ENCODE measurements around the gene HOXD8.

Gene HOXD8

GRCh38 chr2:176092270-176093144, 37.0 kb upstream of the HOXD8 start, which contains the start of gene HOXD13:
TSS of gene HOXD13 (plus strand) at chr2:176092721. CDS start at chr2:176092891, 170 bp downstream.
- WGBS, 2 experiments (ENCODE audit: insufficient coverage in 2 of 2): 1% methylated on average over 38 to 64 of the region's 95 CpGs
- peaks cover 5% of the 10 kb centered on the region for H3K4me1 ChIP-seq (ENCODE audit: control insufficient read depth, insufficient read depth, low read length, poor library complexity, severe bottlenecking)
- no peak within 1 kb of the TSS for H3K27ac ChIP-seq (ENCODE audit: low read depth, low read length, severe bottlenecking)
- no peaks in the 10 kb centered on the region for H3K36me3 ChIP-seq (ENCODE audit: control insufficient read depth, insufficient read depth, low read length)
- peak within 1 kb of the TSS; percentile 31 for H3K4me3 ChIP-seq (ENCODE audit: extremely low read depth, insufficient read depth, low read length, poor library complexity, severe bottlenecking)
- no peaks in the 10 kb centered on the region for H3K9me3 ChIP-seq (ENCODE audit: control insufficient read depth, low read length)

GRCh38 chr2:176093145-176093897, 36.2 kb upstream of the HOXD8 start:
- Histone ChIP-seq H3K36me3 (ENCODE audit: control insufficient read depth, insufficient read depth, low read length) (no peaks in the 10 kb centered on the region), H3K27ac (ENCODE audit: low read depth, low read length, severe bottlenecking) (no peak overlapping the region)
- 1 to 3% methylated on average over 45 to 52 of the region's 53 CpGs for WGBS, 2 experiments (ENCODE audit: insufficient coverage in 2 of 2)

GRCh38 chr2:176093898-176094249, 35.6 kb upstream of the HOXD8 start:
- no peaks in the 10 kb centered on the region for H3K9me3 ChIP-seq (ENCODE audit: control insufficient read depth, low read length)
- no peaks in the 10 kb centered on the region for H3K4me1 ChIP-seq (ENCODE audit: control insufficient read depth, insufficient read depth, low read length, poor library complexity, severe bottlenecking)
- no peaks in the 10 kb centered on the region for H3K36me3 ChIP-seq (ENCODE audit: control insufficient read depth, insufficient read depth, low read length)
- H3K4me3 ChIP-seq (ENCODE audit: extremely low read depth, insufficient read depth, low read length, poor library complexity, severe bottlenecking): no peak overlapping the region
- no peak overlapping the region for H3K27ac ChIP-seq (ENCODE audit: low read depth, low read length, severe bottlenecking)
- 5 to 17% methylated on average over 1 to 2 of the region's 8 CpGs for WGBS, 2 experiments (ENCODE audit: insufficient coverage in 2 of 2)

More at GRCh38 chr2:176093145-176093897, 36.2 kb upstream of the HOXD8 start:
- Histone ChIP-seq H3K4me3 (ENCODE audit: extremely low read depth, insufficient read depth, low read length, poor library complexity, severe bottlenecking) (peak overlapping the region; percentile 31), H3K4me1 (ENCODE audit: control insufficient read depth, insufficient read depth, low read length, poor library complexity, severe bottlenecking) (no peaks in the 10 kb centered on the region), H3K9me3 (ENCODE audit: control insufficient read depth, low read length) (no peaks in the 10 kb centered on the region)

GRCh38 chr2:176094349-176094748, 35.2 kb upstream of the HOXD8 start:
- H3K4me3 ChIP-seq (ENCODE audit: extremely low read depth, insufficient read depth, low read length, poor library complexity, severe bottlenecking): no peak overlapping the region
- no peak overlapping the region for H3K27ac ChIP-seq (ENCODE audit: low read depth, low read length, severe bottlenecking)
- 3 to 4% methylated on average over 6 to 7 of the region's 12 CpGs for WGBS, 2 experiments (ENCODE audit: insufficient coverage in 2 of 2)
- no peaks in the 10 kb centered on the region for H3K4me1 ChIP-seq (ENCODE audit: control insufficient read depth, insufficient read depth, low read length, poor library complexity, severe bottlenecking)
- no peaks in the 10 kb centered on the region for H3K36me3 ChIP-seq (ENCODE audit: control insufficient read depth, insufficient read depth, low read length)
- no peaks in the 10 kb centered on the region for H3K9me3 ChIP-seq (ENCODE audit: control insufficient read depth, low read length)

GRCh38 chr2:176095421-176095820, 34.1 kb upstream of the HOXD8 start:
- WGBS, 2 experiments (ENCODE audit: insufficient coverage in 2 of 2): 14 to 17% methylated on average over 2 to 5 of the region's 5 CpGs
- Histone ChIP-seq H3K27ac (ENCODE audit: low read depth, low read length, severe bottlenecking) (no peak overlapping the region), H3K4me1 (ENCODE audit: control insufficient read depth, insufficient read depth, low read length, poor library complexity, severe bottlenecking) (no peaks in the 10 kb centered on the region), H3K4me3 (ENCODE audit: extremely low read depth, insufficient read depth, low read length, poor library complexity, severe bottlenecking) (no peak overlapping the region), H3K9me3 (ENCODE audit: control insufficient read depth, low read length) (no peaks in the 10 kb centered on the region), H3K36me3 (ENCODE audit: control insufficient read depth, insufficient read depth, low read length) (no peaks in the 10 kb centered on the region)

GRCh38 chr2:176096243-176096985, 33.1 kb upstream of the HOXD8 start:
- Histone ChIP-seq H3K9me3 (ENCODE audit: control insufficient read depth, low read length) (no peaks in the 10 kb centered on the region), H3K27ac (ENCODE audit: low read depth, low read length, severe bottlenecking) (no peak overlapping the region), H3K4me1 (ENCODE audit: control insufficient read depth, insufficient read depth, low read length, poor library complexity, severe bottlenecking) (no peaks in the 10 kb centered on the region), H3K4me3 (ENCODE audit: extremely low read depth, insufficient read depth, low read length, poor library complexity, severe bottlenecking) (no peak overlapping the region), H3K36me3 (ENCODE audit: control insufficient read depth, insufficient read depth, low read length) (no peaks in the 10 kb centered on the region)
- WGBS, 2 experiments (ENCODE audit: insufficient coverage in 2 of 2): 0 to 4% methylated on average over 7 to 14 of the region's 16 CpGs

- H3K27ac ChIP-seq (ENCODE audit: low read depth, low read length, severe bottlenecking): no peak overlapping the region
- WGBS, 2 experiments (ENCODE audit: insufficient coverage in 2 of 2): 0% methylated on average over 33 to 40 of the region's 45 CpGs
- peak overlapping the region; percentile 20 for H3K4me3 ChIP-seq (ENCODE audit: extremely low read depth, insufficient read depth, low read length, poor library complexity, severe bottlenecking)
These were observed 32.3 kb upstream of the HOXD8 start for GRCh38 chr2:176096986-176097819.

GRCh38 chr2:176097820-176098365, 31.6 kb upstream of the HOXD8 start:
- no peaks in the 10 kb centered on the region for H3K9me3 ChIP-seq (ENCODE audit: control insufficient read depth, low read length)
- H3K36me3 ChIP-seq (ENCODE audit: control insufficient read depth, insufficient read depth, low read length): no peaks in the 10 kb centered on the region
- no peak overlapping the region for H3K4me3 ChIP-seq (ENCODE audit: extremely low read depth, insufficient read depth, low read length, poor library complexity, severe bottlenecking)
- no peak overlapping the region for H3K27ac ChIP-seq (ENCODE audit: low read depth, low read length, severe bottlenecking)
- H3K4me1 ChIP-seq (ENCODE audit: control insufficient read depth, insufficient read depth, low read length, poor library complexity, severe bottlenecking): no peaks in the 10 kb centered on the region
- 0 to 2% methylated on average over 11 to 12 of the region's 18 CpGs for WGBS, 2 experiments (ENCODE audit: insufficient coverage in 2 of 2)

More at GRCh38 chr2:176096986-176097819, 32.3 kb upstream of the HOXD8 start:
- H3K36me3 ChIP-seq (ENCODE audit: control insufficient read depth, insufficient read depth, low read length): no peaks in the 10 kb centered on the region
- H3K9me3 ChIP-seq (ENCODE audit: control insufficient read depth, low read length): no peaks in the 10 kb centered on the region
- no peaks in the 10 kb centered on the region for H3K4me1 ChIP-seq (ENCODE audit: control insufficient read depth, insufficient read depth, low read length, poor library complexity, severe bottlenecking)

- WGBS, 2 experiments (ENCODE audit: insufficient coverage in 2 of 2): 1% methylated on average over 24 to 25 of the region's 35 CpGs
- Histone ChIP-seq H3K4me1 (ENCODE audit: control insufficient read depth, insufficient read depth, low read length, poor library complexity, severe bottlenecking) (no peaks in the 10 kb centered on the region), H3K36me3 (ENCODE audit: control insufficient read depth, insufficient read depth, low read length) (no peaks in the 10 kb centered on the region), H3K4me3 (ENCODE audit: extremely low read depth, insufficient read depth, low read length, poor library complexity, severe bottlenecking) (no peak overlapping the region), H3K27ac (ENCODE audit: low read depth, low read length, severe bottlenecking) (no peak overlapping the region), H3K9me3 (ENCODE audit: control insufficient read depth, low read length) (no peaks in the 10 kb centered on the region)
These were observed 30.9 kb upstream of the HOXD8 start for GRCh38 chr2:176098366-176099158.

Data from mesodermal cell (in vitro differentiated cells).